ENCODE results near the gene EEF1AKMT4.

EEF1AKMT4 gene

DNA sequence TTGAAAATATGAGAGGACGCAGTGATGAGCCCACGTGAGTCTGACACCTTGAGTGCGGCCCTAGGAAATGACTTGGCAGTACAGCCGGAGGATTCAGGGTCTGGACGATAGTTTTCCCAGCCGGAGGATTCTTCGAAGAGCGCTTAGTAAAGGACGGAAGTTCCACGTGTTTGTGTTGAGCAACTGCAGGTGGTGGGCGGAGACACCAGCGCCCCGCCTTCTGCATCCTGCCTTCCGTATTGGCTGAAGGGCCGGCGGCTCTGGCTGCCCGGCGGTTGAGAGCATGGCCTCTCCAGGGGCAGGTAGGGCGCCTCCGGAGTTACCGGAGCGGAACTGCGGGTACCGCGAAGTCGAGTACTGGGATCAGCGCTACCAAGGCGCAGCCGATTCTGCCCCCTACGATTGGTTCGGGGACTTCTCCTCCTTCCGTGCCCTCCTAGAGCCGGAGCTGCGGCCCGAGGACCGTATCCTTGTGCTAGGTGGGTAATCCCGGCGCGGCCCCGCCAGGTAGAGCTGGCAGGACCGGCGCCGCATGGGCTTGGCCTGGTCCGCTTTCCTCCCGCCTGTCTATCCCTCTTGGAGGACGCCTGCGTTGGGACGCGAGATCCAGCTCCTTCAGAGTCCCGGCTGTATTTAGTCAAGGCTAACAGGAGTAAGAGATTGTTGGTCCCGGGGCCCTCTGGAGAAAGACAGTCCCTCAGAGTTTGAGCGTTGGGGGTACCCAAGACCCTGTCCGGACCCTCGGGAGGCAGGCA is at the start of gene EEF1AKMT4:
TSS of gene EEF1AKMT4 (plus strand) at position 261 of the 755 bp plus-strand sequence. CDS start at position 284, 23 bp downstream.
- peak; percentile 94 for DNase-seq (ENCODE audit: low spot score)

DNA sequence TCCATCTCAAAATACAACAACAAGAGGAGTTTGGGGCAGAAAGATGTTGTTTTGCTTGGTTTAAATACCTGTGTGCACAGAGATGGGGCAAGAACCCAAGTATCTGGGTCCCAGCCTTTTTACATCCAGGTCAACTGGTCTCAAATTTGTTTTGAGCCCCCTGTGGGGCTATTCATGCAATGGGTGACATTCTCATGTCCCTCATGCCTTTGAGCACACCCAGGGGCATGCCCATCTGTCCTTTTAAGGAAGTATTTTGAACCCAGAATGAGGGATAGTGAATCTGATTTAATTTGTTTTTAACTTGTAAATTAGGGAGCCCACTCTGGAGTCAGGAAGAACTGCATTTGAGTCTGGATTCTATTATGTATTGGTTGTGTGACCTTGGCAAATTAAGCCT is 48.6 kb upstream of the EEF1AKMT4 start:
- DNase-seq (ENCODE audit: low spot score), result no peak

DNA sequence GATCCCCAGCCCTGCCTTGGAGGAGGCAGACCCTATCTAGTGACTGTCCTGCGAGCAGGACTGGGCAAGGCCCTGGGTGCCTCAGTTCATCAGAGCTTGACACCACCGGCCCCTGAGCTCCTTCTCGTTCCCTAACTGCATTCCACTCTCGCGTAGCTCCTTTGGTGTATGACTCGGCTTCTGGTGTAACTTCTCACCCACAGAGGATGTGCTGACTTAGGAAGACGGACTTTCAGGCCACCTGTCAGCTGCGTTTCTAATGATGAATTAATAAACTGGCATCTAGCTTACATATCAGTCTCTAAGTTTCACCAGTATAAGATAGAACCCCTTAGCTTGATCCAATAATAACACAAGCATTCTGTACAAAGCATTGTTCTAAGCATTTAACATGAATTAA is 45.9 kb upstream of the EEF1AKMT4 start:
- DNase-seq (ENCODE audit: low spot score), result no peak

DNA sequence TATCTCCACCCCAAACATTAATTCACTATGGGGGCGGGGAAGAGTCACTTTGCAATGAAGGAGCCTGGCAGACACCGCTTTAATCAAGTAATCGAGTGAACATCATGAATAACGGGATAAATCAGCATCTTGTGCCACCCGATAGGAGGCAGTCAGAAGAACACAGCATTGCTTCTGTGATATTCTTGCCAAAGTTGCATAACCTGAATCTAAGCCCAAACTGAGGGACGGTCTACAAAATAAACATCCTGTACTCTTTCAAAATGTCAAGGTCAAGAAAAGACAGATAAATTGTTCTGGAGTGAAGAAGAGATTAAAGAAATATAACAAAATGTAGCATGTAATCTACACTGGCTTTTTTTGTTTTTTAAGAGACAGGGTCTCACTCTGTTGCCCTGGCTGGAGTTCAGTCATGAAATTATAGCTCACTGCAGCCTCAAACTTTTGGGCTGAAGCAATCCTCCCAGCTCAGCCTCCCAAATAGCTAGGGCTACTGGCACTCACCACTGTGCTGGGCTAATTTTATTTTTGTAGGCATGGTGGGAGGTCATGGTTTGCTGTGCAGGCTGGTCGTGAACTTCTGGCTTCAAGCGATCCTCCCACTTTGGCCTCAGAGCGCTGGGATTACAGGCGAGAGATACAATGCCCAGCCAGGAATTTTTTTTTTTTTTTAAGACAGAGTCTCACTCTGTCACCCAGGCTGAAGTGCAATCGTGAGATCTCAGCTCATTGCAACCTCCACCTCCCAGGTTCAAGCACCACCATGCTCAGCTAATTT is 40.1 kb upstream of the EEF1AKMT4 start:
- DNase-seq (ENCODE audit: low spot score), result no peak

DNA sequence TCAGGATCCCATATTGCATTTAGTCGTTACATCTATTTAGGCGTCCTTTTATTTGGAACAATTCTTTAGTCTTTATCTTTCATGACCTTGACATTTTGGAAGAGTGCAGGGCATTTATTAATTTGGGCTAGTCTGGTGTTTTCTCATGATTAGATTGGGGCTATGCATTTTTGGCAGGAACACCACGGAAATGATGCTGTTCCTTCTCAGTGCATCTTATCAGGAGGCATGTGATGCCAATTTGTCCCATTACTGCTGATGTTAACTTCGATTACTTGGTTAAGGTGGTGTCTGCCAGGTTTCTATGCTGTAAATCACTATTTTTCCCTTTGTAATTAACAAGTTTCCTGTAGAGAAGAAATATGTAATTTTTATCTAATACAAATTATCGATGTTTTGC is 38.2 kb upstream of the EEF1AKMT4 start:
- no peak for DNase-seq (ENCODE audit: low spot score)

DNA sequence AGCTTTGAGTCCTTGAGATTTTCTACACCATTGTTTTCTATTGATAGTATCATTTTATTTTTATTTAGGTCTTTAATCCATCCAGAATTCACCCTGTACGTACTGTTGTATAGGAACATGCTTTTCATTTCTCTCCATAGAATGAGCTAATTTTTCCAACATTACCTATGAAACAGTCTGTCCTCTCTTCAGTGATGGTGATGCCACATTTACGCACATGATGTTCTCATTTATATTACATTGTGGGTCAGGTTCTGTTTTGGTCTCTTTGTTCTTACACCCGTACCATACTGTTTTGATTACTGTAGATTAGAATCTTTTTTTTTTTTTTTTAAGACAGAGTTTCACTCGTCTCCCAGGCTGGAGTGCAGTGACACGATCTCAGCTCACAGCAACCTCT is 37.8 kb upstream of the EEF1AKMT4 start:
- DNase-seq (ENCODE audit: low spot score), result no peak

DNA sequence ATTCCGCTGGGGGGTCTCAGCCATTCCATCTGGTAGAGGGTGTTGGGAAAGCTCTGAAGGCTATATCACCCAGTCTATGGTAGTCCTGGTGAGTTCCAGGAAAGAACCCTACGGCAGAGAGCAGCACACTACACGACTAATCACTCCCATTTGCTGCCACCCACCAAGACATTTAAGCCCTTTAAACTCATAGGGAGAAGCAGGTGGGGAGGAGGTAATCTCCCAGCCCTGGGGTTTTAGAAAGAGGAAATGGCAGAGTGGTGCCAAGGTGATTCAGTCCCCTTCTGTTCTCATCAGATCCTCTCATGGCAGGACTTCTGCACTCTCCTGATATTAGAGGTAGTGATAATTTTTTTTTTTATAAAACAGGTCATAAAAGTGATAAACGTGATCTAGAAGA is 30.7 kb upstream of the EEF1AKMT4 start:
- DNase-seq (ENCODE audit: low spot score), result peak; percentile 65

DNA sequence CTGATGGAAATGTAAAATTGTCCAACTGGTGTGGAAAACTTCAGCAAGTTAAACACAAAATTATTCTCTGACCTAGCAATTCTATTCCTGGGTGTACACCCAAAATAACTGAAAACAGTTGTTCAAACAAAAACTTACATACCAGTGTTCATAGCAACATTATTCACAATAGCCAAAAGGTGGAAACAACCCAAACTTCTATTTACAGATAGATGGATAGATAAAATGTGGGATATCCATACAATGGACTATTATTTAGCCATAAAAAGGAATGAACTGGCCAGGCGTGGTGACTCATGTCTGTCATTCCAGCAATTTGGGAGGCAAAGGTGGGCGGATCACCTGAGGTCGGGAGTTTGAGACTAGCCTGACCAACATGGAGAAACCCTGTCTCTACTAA is 27.0 kb upstream of the EEF1AKMT4 start:
- no peak for DNase-seq (ENCODE audit: low spot score)

DNA sequence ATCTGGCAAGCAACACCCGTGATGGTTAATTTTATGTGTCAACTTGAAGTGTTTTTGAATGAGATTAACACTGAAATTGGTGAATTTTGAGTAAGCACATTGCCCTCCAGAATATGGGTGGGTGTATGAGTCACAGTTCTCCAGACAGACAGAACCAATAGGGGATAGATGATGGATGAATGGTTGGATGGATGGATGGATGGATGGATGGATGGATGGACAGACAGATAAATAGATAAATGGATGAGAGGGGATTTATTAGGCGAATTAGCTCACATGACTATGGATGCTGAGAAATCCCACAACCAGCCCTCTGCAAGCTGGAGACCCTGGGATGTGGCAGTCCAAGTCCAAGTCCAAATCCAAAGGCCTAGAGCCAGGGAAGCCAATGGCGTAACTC is 25.5 kb upstream of the EEF1AKMT4 start:
- DNase-seq (ENCODE audit: low spot score), result no peak

DNA sequence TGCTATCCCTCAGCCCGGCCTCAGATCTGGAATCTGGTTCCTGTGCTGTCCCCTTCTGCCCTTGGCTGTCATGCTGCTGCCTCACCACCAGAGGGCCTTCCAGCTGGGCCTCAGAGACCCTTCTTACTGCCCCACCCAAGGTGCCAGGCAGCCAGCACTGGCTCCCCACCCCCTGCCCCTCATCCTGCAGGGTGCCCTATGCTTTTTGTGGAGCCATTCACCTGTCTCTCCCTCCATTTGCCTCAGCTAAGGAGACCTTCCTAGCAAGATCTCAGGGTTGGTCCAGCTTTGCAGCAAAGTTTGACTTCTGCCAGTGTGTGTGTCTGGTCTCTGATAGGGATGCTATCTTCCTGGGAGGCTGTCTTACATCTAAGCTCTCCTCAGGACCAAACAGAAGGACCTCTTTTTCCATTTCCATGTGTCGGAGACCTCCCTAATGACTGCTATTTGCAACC is 22.0 kb upstream of the EEF1AKMT4 start:
- peak; percentile 84 for DNase-seq (ENCODE audit: low spot score)

DNA sequence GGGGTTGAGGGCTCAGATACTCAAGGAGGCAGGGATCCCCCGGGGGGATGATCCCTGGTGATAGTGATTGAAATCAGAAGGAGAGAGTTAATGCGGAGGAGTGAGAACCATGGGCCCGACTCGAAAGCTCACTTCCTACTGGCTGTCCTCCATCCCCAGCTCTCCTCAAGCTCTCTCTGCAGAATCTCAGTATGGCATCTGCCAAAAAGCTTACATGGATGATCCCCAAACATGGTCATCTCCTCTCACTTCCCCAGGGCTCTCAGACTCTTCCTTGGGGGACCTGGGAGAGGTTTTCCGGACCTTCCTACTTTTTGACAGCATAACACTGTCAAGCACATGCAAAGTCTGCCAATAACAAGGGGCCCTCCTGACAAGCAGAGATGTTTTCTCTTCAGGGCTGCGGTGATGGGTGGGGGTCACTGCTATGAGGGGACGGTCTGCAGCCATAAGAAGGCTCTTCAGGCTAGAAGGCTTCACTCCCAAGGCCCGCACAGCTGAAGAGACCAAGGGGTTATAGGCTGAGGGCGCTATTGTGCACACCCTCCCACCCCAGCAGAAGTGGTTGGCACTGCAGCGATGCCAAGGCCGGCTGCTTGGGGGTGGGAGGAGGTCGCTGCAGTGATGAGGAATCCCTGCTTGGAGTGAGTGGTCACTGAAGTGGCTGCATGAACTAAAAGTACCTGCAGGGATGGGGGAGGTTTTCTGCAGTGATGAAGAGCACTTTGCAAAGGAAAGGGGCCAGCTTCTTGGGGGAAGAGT is 20.9 kb upstream of the EEF1AKMT4 start:
- no peak for DNase-seq (ENCODE audit: low spot score)

DNA sequence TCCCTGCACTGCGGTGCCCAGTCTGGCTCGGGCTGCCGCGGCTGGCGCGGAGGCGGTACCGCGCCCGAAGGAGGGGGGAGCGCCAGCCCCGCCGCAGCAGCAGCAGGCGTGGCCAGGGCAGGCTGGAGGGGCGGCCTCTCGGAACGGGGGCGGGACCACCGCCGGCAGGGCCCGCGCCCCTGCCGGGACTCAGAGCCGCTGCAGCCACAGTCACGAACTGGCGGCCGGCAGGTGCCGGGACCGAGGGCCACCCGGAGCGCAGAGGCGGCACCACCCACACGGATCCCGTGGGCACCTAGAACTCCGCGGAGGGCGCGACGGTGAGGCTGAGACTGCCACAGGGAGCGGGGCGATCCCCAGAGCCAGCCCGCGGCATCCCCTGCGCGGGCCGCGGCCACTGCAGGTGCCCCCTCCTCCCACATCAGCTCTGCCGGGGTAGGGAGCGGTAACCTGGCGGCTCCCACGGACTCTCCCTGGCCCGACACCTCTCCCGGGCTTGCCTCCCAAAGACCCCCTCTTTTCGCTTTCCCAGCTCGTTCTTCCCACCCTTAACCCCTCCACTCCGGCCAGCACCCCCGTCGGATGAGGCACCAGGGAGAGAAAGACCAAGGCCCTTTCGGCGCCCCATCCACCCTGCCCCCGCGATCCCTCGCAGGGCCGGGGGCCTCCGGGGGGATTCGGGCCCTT is 19.9 kb upstream of the EEF1AKMT4 start, which contains the start of gene VWA5B2:
TSS of gene VWA5B2 (plus strand) at position 192 of the 687 bp plus-strand sequence. CDS start 944 bp downstream, outside the sequence.
- DNase-seq (ENCODE audit: low spot score), result peak; percentile 96

DNA sequence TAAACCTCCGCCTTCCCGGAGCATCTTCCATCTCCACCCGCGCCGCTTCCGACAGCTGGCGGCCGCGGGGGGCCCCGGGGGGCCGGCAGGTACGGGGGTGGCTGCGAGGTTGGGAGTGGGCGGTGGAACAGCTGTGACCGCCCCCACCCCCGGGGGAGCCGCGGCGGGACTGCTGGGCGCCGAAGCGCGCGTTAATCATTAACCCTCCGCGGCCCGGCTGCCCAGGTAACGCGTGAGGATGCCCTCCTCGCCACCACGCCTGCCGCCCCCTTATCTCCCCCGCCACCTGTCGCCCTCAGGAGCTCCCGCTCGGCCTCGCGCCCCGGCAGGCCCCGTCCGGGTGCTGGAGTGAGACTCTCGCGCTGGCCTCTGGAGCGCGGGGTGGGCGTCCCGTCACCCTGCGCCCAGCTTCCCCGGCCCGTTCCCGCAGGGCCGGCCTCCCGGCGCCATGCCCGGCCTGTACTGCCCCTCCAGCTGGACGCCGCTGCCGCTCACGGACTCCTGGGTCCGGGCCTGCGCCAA is 19.3 kb upstream of the EEF1AKMT4 start:
- peak; percentile 63 for DNase-seq (ENCODE audit: low spot score)

DNA sequence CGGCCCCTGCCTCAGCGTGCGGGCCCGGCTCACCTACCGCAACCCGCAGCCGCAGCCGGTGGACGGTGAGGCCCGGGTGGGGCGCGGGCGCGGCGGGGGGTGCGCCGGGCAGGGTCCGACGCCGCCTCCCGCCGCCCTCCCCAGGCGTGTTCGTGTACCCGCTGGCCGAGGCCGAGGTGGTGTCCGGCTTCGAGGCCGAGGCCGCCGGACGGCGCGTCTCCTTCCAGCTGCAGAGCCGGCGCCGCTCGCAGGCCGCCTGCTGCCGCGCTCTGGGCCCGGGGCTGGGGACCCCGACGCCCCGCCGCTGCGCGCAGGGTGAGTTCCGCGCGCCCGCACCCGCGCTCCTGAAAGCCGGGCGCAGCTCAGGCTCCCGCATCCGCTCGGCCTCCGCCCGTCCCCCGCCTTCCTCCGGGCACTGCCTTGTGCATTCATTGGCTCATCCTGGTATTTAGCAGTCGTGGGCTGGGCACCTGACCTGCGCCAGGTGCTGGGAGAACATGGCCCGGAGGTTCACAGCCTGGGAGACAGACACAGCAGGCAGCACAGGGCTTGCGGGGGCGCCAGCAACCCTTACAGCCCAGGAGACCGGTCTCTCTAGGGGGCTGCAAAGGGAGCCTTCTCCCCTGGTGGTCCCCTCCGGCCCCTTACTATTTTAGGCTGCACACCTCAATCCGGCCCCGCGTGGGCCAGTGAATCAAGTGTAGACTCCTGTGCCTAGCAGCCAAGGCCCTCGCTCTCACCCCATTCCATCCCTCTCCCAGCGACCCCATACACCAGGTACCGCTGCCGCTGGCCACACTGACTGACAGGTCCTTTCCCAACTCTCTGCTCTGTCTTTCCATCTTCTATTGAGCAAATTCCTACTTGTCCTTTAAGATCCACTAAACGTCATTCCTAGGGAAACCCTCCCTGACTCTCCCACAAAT is 18.6 kb upstream of the EEF1AKMT4 start:
- DNase-seq (ENCODE audit: low spot score), result no peak

DNA sequence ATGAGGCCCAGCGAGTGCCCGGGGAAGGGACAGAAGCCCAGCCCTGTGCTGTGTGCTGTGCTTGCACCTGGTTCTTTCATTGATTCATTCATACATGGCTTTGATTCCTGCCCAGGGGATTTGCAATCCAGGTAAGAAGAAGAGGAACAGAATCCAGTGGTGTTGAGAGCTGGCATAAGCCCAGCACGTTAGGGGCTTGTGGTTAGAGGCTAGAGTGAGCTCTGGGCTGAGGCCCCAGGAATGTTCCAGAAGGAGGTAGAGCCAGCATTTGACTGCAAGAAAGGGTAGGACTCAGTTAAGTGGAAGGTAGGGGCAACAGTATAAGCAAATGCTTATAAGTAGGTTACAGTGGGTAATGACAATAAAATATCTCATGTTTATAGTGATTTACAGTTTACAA is 17.8 kb upstream of the EEF1AKMT4 start:
- DNase-seq (ENCODE audit: low spot score), result no peak

DNA sequence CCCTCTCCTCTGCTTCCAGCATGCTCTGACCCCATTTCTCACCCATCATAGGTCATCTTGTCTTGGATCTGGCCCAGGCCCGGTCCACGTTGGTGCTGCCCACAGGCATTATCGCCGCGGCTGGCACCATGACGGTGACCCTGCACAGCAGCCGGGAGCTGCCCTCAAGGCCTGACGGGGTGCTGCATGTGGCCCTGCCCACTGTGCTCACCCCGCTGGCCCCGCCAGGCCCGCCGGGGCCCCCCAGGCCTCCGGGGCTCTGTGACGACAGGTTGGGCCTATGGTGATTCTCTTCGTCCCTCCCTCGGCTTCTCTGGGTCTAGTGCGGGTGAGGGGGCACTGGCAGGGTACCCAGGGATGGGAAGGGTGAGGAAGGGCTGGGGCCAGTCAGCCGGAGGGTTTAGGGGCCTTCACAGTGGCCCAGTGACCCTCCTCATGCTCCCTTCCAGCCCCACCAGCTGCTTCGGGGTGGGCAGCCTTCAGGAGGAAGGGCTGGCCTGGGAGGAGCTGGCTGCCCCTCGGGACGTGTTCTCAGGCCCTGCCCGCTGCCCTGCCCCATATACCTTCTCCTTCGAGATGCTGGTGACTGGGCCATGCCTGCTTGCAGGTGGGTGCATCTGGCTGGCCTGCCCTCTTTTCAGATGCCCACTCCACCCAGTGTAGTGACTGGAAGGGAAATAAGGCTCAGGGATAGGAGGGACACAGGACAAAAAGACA is 16.2 kb upstream of the EEF1AKMT4 start:
- DNase-seq (ENCODE audit: low spot score), result no peak

DNA sequence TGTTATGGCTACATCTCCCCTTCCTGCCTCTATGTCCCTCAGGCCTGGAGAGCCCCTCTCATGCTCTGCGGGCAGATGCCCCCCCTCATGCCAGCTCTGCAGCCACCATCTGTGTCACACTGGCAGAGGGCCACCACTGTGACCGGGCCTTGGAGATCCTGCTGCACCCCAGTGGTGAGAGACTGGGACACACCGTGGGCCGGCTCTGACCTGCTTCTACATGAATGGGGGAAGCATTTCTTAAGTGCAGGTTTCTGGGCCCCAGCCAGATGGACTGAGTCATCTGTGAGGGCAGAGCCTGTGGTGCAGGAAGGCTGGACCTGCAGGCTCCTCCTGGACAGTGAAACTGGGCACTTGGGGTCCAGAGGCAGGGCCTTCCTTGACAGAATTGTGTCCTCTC is 15.2 kb upstream of the EEF1AKMT4 start:
- DNase-seq (ENCODE audit: low spot score), result no peak

DNA sequence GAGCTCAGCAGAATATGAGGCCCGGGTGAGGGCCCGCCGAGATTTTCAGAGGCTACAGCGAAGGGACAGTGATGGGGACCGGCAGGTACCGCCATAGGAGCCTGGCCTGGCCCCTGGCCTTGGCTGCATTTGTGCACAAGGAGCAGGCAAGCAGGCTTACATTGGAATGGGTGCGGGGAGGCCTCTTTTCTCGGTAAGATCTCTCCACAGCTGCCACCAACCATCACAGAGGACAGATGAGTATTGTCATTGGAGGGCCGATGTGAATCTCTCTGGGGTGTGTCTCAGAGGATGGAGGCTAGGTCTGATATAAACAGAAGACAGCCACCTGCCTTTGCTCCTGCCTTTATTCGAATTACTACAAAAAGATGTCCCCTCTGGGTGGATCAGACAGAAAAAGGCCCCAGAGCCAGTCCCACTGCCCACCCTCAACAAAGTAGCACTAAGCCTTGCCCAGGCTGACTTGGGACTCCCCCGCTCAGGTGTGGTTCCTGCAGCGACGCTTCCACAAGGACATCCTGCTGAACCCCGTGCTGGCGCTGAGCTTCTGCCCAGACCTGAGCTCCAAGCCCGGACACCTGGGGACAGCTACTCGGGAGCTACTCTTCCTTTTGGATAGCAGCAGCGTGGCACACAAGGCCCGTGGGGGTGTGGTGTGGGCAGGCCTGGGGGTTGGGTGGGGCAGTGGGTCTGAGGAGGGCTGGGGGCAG is 14.6 kb upstream of the EEF1AKMT4 start:
- no peak for DNase-seq (ENCODE audit: low spot score)

DNA sequence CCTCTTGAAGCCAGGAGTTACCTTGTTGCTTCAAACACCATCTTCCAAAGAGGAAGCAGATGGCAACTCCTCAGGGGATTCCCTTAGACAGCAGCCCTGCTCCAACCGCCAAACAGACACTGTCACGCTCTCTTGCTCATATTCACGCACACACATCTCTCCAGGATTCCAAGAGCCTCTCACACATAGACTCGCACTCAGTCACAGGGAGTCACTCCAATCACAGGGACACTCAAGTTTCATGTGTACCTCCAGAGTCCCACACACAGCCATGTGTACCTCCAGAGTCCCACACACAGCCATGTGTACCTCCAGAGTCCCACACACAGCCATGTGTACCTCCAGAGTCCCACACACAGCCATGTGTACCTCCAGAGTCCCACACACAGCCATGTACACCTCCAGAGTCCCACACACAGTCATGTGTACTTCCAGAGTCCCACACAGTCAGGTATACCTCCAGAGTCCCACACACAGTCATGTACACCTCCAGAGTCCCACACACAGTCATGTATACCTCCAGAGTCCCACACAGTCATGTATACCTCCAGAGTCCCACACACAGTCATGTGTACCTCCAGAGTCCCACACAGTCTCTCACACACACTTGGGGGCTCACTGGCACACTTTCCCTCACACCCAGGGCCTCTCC is 14.0 kb upstream of the EEF1AKMT4 start:
- peak; percentile 73 for DNase-seq (ENCODE audit: low spot score)

All from D341Med (cell line).